BE2C (cell line): ENCODE results near the gene TNFRSF12A.

Experiments
- DNase-seq: peaks from one replicate; pipeline ENCODE4 v3.0.0-alpha.2; 2020
- H3K27me3 ChIP-seq: fragments of 250-450 bp; sonication (Bioruptor Pico); 2 replicates; pipeline ENCODE4 v1.5.1; 2020; ENCODE audit warnings: mild to moderate bottlenecking
- H3K36me3 ChIP-seq: fragments of 250-450 bp; sonication (Bioruptor Pico); 2 replicates; pipeline ENCODE4 v1.5.1; 2020; ENCODE audit warnings: mild to moderate bottlenecking
- H3K4me1 ChIP-seq: fragments of 250-450 bp; sonication (Bioruptor Pico); 2 replicates; pipeline ENCODE4 v1.5.1; 2020
- H3K4me3 ChIP-seq: 2 replicates; pipeline ENCODE4 v1.5.1; 2011; ENCODE audit warnings: low read depth, low read length
- H3K9me3 ChIP-seq: fragments of 250-450 bp; sonication (Bioruptor Pico); 2 replicates; pipeline ENCODE4 v1.5.1; 2020
- TF ChIP-seq, protein P1 (sequence below): IDR thresholded peaks from 2 replicates; pipeline ENCODE4 v1.5.1; 2012; ENCODE audit warnings: mild to moderate bottlenecking, low read depth, low read length

Gene TNFRSF12A

DNA sequence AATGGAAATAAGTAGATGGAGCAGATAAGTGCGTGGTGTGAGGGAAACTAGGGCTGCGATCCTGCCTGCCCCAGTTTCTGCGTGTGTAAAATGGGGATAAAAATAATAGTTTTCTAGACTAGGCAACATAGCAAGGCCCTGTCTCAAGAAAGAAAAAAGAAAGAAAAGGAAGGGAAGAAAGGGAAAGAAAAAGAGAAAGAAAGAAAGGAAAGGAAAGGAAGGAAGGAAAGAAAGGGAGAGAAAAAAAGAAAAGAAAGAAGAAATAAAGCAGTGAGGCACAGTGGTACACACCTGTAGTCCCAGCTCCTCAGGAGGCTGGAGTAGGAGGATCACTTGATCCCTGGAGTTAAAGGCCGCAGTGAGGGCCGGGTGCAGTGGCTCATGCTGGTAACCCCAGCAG is 37.8 kb upstream of the TNFRSF12A start:
- Histone ChIP-seq H3K9me3 (no peaks in the 10 kb centered on the region), H3K4me1 (peaks cover 3% of the 10 kb centered on the region), H3K36me3 (peaks cover 9% of the 10 kb centered on the region), H3K27me3 (no peaks in the 10 kb centered on the region), H3K4me3 (no peak overlapping the region)
- DNase-seq: no peak
- TF ChIP-seq, protein P1, sequence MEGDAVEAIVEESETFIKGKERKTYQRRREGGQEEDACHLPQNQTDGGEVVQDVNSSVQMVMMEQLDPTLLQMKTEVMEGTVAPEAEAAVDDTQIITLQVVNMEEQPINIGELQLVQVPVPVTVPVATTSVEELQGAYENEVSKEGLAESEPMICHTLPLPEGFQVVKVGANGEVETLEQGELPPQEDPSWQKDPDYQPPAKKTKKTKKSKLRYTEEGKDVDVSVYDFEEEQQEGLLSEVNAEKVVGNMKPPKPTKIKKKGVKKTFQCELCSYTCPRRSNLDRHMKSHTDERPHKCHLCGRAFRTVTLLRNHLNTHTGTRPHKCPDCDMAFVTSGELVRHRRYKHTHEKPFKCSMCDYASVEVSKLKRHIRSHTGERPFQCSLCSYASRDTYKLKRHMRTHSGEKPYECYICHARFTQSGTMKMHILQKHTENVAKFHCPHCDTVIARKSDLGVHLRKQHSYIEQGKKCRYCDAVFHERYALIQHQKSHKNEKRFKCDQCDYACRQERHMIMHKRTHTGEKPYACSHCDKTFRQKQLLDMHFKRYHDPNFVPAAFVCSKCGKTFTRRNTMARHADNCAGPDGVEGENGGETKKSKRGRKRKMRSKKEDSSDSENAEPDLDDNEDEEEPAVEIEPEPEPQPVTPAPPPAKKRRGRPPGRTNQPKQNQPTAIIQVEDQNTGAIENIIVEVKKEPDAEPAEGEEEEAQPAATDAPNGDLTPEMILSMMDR: no peak

DNA sequence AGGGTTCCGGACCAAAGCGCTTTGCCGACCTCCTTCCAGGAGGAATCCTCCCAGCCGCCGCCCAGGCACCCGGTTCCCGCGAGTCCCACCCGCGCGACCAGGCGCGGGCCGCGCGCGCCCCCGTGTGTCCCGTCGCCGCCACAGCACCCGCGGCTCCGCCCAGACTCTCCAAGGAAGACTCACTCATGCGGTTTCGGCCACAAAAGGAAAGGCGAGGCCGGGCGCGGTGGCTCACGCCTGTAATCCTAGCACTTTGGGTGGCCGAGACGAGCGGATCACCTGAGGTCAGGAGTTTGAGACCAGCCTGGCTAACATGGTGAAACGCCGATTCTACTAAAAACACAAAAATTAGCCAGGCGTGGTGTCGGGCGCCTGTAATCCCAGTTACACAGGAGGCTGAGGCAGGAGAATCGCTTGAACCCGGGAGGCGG is 36.4 kb upstream of the TNFRSF12A start:
- H3K4me1 ChIP-seq: peaks cover 9% of the 10 kb centered on the region
- TF ChIP-seq, protein P1: peak; percentile 63
- no peaks in the 10 kb centered on the region for H3K9me3 ChIP-seq
- peak; percentile 88 for DNase-seq
- no peaks in the 10 kb centered on the region for H3K27me3 ChIP-seq
- peak overlapping the region; percentile 38 for H3K4me3 ChIP-seq
- H3K36me3 ChIP-seq: peaks cover 3% of the 10 kb centered on the region; the same call in 1 of the 2 replicates

DNA sequence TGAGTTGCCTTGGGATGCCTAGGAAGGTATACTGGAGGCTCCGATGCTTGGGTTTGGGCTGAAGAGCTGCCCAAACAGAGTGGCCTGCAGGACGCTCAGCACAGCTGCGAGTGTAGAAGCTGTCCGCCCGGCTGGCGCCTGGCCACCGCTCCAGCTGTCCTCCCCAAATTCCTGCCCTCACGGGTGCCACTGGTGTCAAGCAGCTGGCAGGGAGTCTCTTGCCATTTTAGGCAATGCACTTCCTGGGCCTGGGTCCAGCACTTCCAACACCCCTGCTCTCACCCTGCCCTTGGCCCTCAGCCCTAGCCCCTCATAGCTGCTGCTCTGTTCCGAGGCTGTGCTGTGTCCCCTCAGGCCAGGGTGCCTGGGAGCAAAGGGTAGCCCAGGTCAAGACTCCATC is 34.7 kb upstream of the TNFRSF12A start:
- no peaks in the 10 kb centered on the region for H3K36me3 ChIP-seq
- DNase-seq: no peak
- H3K9me3 ChIP-seq: no peaks in the 10 kb centered on the region
- H3K4me1 ChIP-seq: peaks cover 9% of the 10 kb centered on the region
- no peaks in the 10 kb centered on the region for H3K27me3 ChIP-seq
- TF ChIP-seq, protein P1: no peak
- H3K4me3 ChIP-seq: no peak overlapping the region

DNA sequence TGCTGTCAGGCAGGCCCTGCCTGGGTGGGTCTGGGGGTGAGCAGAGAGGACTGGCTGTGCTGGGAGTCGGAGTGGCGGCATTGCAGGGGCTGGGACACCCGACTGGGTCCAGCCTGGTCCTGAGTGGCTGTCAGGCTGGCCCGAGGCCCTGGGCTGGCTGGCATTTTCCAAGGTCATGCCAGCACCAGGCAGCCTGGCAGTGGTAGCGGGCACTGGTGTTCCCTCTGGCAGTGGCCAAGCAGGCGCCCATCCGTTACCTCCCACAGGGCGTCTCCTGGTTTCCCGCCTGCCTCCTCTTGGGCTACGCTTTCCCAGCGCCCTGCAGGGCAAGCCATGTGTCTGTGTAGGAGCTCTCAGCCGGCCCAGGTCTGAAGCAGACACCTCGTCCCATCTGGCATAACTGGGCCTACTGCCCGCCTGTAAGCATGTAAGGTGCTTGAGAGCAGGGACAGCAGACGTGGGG is 34.2 kb upstream of the TNFRSF12A start:
- Histone ChIP-seq H3K36me3 (no peaks in the 10 kb centered on the region), H3K9me3 (no peaks in the 10 kb centered on the region), H3K4me3 (no peak overlapping the region), H3K4me1 (peaks cover 9% of the 10 kb centered on the region), H3K27me3 (no peaks in the 10 kb centered on the region)
- no peak for DNase-seq
- TF ChIP-seq, protein P1: no peak

DNA sequence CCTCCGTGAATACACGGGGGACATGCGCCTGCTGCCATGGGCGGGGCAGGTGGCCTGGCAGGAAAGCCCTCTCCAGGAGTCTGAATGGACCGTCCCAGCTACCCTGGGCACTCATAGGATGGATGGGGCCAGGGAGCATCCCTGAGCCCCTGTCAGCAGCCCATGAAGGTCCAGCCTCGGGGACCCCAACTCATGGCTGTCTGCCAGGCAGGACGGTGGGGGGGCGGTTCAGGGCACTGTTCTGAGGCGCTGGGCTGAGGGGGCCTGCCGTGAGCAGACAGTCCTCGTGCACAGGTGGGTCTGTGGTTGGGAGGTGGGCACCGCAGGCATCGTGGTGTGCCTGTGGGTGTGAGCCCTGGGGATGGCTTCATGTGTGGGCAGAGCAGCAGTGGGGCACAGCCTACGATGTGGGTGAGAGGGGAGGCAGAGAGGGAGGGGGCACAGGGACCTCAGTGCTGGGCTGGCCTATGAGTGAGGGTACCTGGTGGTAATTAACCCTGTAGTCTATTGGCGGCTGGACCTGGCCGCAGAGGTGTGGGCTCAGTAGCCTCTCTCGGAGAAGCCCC is 33.5 kb upstream of the TNFRSF12A start:
- Histone ChIP-seq H3K27me3 (no peaks in the 10 kb centered on the region), H3K9me3 (no peaks in the 10 kb centered on the region), H3K4me3 (no peak overlapping the region), H3K36me3 (no peaks in the 10 kb centered on the region), H3K4me1 (0 out of 2 replicates have a peak, but pooled peaks cover 6% of the 10 kb centered on the region)
- DNase-seq: no peak
- TF ChIP-seq, protein P1: no peak

DNA sequence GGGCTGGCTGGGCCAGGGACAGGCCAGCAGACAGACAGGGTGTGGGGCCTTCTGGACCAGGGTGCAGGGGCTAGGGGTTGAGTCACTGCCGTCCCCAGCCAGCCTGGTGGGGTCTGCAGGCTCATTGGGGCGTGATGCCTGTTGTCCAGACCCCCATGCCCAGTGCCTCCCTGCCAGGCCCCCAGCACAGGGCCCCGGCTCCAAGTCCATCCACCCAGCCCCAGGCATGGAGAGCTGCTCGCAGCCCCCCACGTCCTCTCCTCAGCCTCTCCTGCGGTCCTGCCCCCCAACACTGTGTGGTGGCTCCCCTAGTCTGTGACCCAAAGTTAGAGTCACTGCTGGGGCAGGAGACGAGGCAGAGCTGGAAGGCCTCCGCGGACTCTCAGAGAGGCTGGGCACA is 32.9 kb upstream of the TNFRSF12A start:
- TF ChIP-seq, protein P1: no peak
- Histone ChIP-seq H3K9me3 (no peaks in the 10 kb centered on the region), H3K27me3 (no peaks in the 10 kb centered on the region), H3K4me1 (0 out of 2 replicates have a peak, but pooled peaks cover 6% of the 10 kb centered on the region), H3K4me3 (no peak overlapping the region), H3K36me3 (no peaks in the 10 kb centered on the region)
- no peak for DNase-seq
